Left kidney (tissue), 8 donors: ENCODE data around the gene GRK5. TPM values are rescaled to one million over a fixed set of nuclear protein-coding genes. Genes with fewer than 3 reads are reported as not detected.
"Not testable (repeated sequence)": the region's sequence is repeated elsewhere in the genome, so short reads cannot be mapped to it uniquely, and the experiment has no call there.

Experiments
- DNase-seq: peaks from one replicate; pipeline ENCODE4 v3.0.0-alpha.2; 2013
- long read RNA-seq, 8 donors: transcript quantifications; one replicate each; lab custom pipeline, GENCODE V29; 2026
- polyA plus RNA-seq: library from polyadenylated mRNA; unstranded; fragments of 120-200 nt; gene quantifications from one replicate; pipeline ENCODE4 v1.2.1, GENCODE V29; 2013; ENCODE audit not compliant: insufficient read length

GRK5 gene
- 14.0 TPM for polyA plus RNA-seq
- long read RNA-seq, donor 1, full-length matches to known transcripts: 7 of 7 reads
- long read RNA-seq, donor 1, partial matches to known transcripts: 0 of 7 reads
- long read RNA-seq, donor 1, other reads (novel, unspliced or antisense): 0 of 7 reads
- long read RNA-seq, donor 2, full-length matches to known transcripts: 7 of 14 reads
- long read RNA-seq, donor 2, partial matches to known transcripts: 7 of 14 reads
- long read RNA-seq, donor 2, other reads (novel, unspliced or antisense): 0 of 14 reads
- long read RNA-seq, donor 3, partial matches to known transcripts: 0 of 4 reads
- long read RNA-seq, donor 3, other reads (novel, unspliced or antisense): 0 of 4 reads
- long read RNA-seq, donor 4: 0 reads
- long read RNA-seq, donor 5, partial matches to known transcripts: 0 of 2 reads
- long read RNA-seq, donor 5, other reads (novel, unspliced or antisense): 0 of 2 reads
- long read RNA-seq, donor 6: 0 reads
- long read RNA-seq, donor 7, full-length matches to known transcripts: 8 of 8 reads
- long read RNA-seq, donor 7, partial matches to known transcripts: 0 of 8 reads
- long read RNA-seq, donor 7, other reads (novel, unspliced or antisense): 0 of 8 reads
- long read RNA-seq, donor 8, partial matches to known transcripts: 0 of 2 reads
- long read RNA-seq, donor 8, other reads (novel, unspliced or antisense): 0 of 2 reads

DNA sequence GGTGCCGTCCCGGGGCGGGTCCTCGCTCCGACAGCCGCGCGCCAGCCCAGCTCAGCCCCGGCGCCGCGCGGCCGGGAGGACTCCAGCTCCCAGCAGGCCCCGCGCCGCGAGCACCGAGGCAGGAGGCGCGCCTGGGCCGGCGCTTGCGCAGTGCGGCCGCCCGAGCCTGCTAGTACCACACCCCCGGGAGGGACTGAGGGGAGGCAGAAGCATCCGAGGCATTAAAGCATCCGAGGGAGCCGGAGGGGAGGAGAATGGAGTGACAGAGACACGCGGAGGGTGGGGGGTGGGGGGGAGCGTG, at the start of gene GRK5:
Gene GRK5, plus strand, starts transcription at position 206 of the 301 bp plus-strand sequence. CDS start 347 bp downstream, outside the sequence.
- peak; percentile 95 for DNase-seq

DNA sequence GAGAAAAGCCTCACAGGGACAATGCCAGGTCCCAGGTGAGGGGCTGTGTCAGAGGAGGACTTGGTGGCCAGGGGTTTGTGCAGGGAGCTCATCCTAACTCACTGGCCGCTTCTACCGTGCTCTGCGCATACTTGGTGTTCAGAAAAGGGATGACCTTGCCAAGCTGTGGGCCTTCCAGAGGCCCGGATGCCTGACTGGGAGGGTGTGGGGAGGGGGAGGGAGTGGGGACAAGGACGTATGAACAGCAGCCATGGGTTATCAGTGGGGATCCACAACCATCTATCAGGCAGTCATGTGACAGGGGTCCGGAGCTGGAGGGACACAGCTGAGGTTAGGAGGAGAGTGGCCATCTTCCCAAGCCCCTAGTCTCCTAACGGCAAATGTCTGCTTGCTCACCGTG, 48.0 kb upstream of the GRK5 start:
- DNase-seq: no peak

DNA sequence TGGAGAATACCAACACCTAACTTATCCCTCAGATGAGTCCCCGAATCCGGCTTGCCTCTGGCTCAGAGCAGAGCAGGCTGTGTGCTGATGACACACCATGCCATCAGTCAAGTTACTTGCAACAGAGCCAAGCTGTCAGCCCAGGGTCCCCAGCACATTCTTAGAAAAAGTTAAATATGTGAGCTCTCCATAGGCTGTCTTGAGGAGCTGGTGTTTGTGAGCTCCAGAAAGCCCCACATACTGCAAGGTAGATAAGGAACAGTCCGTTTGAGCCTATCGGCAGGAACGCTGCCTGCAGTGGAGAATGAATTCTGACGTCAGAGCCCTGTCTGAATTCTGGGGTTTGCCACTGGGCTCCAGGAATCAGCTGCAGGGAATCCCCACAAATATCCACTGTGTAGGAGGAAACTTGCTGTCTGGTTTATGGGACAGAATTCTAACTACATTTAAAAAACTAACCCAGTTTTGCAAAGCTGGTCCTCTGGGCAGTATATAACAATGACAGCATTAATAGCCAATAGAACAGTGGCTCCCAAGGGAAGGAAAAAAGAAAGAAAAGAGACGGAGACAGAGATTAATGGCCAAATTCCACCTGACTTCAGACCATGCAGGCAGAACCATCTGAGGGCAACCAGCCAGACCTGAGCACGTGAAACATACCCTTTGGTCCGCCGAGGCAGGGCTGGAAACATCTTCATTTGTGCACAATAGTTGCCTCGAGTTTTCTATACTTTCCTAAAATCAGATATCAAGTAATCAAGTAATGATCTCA, 45.5 kb upstream of the GRK5 start:
- peak; percentile 46 for DNase-seq

DNA sequence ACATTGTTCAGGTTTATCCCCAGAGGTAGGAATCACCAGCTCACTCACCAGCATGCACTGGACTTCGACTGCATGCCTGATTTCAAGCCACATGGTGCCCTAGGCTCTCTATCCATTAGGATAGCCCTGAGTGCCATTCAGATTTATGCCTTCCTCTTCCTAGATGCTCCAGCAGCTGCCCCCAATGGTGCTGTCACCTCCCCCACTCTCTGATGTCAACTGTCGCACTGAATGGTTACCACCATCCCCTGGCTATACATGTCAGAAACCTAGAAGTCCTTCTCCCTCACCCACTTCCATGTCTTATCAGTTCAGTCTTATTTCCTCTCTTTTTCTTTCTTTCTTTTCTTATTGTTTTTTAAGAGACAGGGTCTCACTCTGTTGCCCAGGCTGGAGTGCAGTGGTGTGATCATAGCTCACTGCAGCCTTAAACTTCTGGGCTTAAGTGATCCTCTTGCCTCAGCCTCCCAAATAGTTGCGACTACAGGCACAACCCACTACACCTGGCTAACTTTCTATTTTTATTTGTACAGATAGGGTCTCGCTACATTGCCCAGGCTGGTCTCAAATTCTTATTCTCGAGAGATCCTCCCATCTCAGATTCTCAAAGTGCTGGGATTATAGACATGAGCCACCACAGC, 44.8 kb upstream of the GRK5 start:
- no peak for DNase-seq

DNA sequence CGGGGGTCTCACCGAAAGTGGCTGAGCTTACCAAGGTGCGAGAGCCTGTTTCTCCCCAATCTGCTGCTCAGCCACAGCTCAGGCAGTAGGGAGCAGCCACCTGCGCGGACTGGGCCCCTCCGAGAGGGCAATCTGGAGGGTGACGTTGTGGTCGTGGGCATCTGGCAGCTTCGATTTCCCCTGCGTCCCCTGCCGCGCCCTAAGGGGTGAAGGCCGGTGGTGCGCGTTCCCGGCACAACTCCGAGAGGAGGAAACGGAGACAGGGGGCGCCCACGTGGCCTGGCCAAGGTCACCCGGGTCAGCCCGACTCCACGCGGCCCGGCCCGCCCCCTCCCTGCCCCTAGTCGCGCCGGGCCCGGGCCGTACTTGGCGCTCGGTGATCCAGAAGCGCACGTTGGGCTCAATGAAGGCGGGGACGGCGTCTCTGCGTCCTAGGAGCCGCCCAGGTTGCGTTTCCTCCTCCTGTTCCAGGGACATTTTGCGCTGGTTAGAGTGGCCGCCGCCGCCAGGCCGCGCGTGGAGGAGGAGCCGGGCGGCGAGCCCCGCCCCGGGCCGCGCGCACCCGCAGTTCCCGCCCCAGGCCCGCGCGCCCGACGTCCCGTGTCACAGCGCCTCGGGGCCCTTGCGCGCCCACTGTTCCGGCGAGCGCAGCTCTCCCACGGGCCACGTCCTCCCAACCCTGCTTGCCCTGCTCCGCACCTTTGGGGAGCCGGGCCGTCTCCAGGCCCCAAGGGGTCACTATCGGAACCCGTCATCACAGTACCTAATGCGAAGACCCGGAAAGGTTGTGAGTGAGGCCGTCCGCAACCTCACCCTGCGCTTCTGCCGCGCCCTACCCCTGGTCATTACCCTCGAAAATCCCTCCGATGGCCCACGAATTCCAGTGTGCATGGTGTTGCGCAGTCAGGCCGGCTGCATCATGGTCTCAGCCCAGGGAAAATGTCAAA, 41.9 kb upstream of the GRK5 start, which contains the start of gene SFXN4:
Gene SFXN4, minus strand, starts transcription at position 544 of the 947 bp plus-strand sequence. Its CDS starts 67 bp downstream, at position 477.
- DNase-seq: peak; percentile 57

DNA sequence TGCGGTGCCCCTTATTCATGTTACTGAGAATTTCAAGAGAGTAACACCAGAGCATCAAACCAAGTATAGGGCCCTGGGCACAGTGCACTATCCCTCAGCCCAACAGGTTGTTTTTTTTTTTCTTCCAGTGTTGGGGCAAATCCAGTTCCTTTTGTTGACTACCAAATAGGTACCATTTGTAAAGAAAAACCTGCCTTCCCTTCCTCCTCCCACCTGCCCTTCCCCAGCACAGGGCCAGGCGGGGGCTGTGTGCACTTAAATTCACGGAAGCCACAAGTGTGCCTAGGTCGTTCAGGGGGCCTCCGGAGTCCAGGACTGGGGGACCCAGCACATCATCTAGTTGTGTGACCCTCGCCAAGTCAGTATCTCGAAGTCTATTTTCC, 41.3 kb upstream of the GRK5 start:
- DNase-seq: no peak

DNA sequence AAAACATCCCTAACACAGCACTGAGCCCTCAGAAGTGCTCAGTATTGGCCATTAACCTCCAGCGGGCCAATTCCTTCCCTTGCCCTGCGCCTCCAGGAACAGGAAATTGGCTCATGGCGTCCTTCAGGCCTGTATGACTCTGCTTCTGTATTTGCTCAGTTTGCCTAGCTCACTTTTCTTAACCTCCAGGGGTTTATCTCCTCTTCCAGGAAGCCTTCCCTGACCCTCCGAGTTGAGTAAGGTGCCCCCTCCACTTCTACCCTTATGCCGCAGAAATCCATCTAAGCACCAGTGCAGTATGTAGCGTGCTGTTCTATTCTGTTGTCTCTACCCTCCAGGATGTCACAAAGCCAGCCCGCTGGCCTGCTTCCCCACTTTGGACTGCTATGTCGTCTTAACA, 40.8 kb upstream of the GRK5 start:
- DNase-seq: no peak

DNA sequence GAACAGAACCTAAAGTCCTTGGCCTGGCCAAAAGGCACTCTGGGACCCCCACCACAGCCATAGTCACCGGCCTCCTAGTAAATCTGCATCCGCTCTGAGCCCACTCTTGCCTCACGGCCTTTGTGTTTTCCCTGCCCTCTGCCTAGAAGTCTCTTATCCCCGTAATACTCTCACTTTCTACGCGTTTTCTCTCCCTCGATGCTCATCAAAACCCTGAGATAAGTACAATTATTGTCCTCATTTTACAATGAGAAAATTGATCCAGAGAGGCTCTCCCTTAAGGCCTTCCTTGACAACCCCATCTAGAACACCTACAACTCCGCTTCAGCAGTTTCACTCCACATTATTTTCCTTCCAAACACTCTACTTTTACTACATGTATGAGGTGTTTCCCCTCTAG, 40.3 kb upstream of the GRK5 start:
- no peak for DNase-seq

DNA sequence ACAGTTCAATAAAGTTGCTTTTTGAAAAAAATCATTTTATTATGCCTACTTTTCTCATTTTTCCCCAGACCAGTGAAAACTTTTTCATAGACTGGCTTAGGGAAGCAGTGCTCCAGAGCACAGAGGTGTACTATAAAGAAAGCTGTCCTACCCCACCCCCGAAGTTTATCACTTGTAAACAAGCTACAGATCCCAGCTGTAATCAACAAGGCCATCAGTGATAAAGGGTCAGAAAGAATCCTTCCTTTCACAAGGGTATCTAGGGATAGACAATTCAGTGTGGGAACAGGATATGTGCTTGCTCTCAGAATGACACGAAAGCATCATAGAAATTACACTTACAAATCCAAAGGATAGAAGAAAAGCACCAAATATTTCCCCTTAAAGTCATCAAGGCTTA, 33.3 kb upstream of the GRK5 start:
- DNase-seq: no peak

DNA sequence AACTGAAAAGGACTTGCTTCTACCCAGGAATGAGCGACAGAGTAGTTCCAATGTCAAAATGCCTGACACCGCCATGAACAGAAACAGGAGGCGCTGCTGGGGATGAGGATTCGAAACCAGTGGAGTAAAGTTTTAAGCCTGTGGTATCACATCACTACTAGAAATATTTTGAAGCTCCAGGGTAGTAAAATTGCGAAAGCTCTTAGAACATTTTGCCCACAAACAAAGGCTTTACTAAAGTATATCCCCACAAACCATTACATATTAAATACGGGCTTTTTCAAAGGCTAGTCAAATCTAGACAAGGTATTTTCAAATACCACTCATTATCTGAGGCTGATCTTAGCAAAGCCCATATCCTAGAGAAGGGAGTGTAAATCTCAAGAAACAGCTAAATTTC, 31.2 kb upstream of the GRK5 start:
- DNase-seq: no peak

DNA sequence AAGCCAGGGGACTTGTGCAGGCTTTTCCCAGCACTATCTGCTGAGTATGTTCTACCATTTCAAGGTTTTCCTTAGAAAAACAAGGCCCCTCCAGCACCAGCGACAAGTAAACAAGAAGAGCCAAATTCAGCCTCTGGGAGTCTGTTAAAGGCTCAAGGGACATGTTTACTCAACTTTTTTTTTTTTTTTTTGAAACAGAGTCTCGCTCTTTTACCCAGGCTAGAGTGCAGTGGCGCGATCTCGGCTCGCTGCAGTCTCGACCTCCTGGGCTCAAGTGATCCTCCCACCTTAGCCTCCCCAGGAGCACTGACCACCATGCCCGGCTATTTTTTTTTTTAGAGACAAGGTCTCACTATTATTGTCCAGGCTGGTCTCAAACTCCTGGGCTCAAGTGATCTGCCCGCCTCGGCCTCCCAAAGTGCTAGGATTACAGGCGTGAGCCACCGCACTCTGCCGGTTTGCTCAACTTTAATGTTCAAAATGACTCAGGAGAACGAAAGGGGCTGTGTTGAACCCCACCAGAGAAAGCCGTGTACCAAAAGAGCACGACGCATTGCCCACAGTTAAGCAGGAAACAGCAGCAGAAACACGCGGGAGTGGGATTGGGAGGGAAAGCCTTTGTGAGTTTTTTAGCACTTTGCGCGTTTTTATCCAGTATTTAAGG, 29.5 kb upstream of the GRK5 start:
- no peak for DNase-seq

DNA sequence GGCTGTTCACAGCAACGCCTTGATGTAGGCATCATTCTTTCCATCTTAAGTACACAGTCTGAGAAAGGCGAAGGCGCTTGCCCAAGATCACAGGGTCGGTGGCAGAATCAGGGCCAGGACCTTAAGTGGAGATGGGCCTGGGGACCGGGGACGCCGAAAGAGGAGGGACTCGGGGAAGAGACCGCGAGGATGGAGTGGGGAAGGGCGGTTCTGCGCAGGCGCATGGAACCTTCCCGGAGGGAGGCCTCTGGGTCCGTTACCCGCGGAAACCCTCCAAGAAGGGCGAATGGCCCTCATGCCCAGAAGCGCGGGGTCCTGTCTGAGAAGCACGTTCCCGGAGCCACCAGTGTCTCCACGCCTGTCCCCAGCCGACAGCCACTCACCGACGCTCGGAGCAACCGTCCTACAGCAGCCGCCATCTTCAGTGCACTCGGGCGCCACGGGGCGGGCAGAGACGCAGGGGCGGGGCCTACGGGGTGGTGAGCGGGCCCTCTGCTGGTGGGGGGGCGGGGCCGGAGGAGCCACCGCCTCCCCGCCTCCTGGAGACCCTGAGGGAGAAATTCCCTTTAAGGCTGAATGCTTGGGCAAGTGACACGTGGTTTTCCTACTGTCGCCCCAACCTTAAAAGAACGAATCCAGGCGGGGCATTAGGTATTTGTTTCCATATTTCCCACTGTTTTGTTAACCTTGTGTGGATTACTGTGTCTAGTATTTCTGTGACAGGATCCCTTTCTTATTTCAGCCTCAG, 28.8 kb upstream of the GRK5 start, which contains the start of gene PRDX3:
Gene PRDX3, minus strand, starts transcription at position 441 of the 748 bp plus-strand sequence. Its CDS starts 22 bp downstream, at position 419.
- peak; percentile 92 for DNase-seq

DNA sequence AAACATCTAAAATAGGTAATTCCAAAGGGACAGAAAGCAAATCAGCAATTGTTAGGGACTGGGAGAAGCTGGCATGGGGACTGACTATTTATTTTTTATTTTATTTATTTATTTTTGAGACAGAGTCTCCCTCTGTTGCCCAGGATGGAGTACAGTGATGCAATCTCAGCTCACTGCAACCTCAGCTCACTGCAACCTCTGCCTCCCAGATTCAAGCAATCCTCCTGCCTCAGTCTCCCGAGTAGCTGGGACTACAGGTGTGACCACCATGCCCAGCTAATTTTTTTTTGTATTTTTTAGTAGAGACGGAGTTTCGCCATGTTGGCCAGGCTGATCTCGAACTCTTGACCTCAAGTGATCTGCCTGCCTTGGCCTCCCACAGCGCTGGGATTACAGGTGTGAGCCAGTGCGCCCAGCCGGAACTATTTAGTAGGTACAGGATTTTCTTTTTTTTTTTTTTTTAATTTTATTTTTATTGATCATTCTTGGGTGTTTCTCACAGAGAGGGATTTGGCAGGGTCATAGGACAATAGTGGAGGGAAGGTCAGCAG, 26.4 kb upstream of the GRK5 start:
- not testable (repeated sequence) for DNase-seq

DNA sequence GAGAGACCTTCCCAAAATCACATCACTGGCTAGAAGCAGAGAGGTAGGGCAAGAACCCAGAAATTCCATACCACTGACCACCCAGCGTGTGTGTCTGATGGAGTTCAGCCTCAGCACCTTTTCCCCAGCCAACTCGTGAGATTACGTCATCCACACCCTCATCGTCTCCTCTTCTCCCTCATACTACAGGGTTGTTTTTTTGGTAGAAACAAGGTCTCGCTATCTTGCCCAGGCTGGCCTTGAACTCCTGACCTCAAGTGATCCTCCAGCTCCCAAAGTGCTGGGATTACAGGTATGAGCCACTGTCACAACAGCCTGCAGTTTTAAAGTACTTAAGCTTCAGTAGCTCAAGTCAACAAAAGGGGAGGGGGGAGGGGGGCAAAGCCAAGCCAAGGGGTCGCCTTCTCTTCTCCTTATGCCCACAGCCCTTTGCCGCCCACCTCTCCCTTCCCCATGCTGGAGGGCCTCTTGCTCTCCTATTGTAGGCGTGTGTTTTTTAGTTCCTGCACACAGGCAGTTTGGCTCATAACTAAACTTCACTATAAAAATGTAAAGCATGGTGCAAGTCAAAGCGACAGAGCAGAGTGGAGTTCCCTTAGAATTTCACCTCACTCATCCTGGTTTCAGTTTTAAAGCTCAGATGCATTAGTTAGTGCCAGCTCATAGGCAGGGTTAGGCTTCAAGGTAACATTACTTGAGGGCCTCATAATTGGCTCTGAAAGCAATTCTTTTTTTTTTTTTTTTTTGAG, 23.5 kb upstream of the GRK5 start:
- no peak for DNase-seq

DNA sequence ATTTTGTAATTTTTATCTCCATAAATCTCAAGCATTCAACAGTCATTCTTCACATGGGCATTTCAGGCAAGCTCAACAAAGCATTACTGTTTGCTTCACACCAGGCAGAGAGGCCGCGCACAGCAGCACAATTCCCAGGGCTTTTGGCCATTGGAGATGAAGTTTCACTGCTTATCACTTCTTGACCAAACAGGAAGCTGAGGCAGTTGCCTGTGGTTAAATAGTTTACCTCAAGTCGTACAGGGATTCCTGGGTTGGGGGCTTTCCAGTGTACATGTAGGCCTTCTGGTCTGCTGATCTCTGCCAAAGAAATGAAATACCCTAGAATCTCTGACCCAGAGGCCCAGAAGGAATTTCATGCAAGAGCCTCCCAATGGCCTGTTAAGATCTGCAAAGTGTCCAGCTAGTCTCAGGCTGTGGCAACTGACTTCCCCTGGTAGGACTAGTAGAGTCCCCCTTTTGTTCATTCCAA, 17.5 kb upstream of the GRK5 start:
- no peak for DNase-seq

DNA sequence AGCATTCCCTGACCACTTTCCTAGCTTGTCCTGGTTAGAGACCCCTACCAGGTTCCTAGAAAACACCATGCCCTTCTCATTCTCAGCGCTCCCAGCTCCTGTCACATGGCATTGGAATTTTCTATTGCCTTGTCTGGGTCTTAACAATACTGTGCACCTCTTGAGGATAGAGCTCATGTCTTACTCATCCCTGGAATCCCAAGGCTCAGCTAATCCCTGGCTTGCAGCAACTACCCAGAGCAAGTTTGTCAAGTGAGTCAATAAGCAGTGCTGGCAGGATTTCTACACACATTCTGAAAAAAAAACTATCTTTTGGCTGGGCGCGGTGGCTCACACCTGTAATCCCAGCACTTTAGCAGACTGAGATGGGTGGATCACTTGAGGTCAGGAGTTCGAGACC, 17.0 kb upstream of the GRK5 start:
- no peak for DNase-seq

DNA sequence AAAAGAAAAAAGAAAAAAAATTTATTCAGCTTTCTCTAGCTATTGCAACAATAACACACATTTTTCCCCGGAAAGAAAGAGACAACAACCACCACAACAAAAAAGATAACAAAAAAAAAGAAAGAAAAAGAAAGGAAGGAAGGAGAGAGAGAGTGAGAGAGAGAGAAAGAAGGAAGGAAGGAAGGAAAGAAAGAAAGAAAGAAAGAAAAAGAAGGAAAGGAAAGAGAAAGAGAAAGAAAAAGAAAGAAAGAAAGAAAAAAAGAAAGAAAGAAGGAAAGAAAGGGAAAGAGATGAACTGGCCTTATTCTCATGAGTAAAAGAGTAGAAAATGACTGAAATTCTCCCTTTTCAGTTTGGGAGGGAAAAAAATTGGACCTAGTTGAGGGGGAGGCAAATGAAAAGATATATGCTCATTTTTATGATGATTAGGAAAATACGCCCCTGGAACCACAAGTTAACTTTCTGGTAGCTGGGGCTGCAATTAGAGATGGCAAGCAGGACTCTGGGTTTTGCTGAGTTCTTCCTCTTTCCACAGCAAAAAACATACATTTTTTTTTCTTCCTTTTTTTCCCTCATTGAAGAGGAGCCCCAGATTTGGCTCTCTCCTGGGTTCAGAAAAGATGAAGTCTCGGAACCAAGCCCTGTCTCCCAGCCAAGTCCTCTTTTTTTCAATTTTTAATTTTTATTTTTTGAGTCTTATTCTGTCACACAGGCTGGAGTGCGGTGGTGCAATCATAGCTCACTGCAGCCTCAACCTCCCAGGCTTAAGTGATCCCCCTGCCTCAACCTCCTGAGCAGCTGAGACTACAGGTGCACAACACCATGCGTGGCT, 16.2 kb upstream of the GRK5 start:
- no peak for DNase-seq

DNA sequence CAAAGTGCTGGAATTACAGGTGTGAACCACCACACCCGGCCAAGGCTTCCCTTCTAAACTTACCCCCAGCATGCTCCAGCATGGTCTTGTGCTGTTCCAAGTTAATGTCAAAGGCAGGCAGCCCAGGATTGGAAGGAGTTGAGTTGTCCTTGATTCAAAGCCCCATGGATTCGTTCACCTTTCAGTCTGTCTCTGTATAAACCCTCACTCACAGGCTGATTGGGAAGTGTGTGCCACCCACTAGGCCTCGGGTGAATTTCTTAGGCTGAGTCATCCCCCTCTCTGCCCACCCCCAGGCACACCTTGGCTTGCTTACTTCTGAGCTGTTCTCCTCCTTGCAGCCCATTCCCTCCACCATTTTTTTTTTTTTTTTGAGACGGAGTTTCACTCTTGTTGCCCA, 15.5 kb upstream of the GRK5 start:
- no peak for DNase-seq
